ENCODE results near the gene GLTP.

- TF ChIP-seq CTCF (IDR thresholded peaks at IDR 0.05; ENCODE audit: low read length) (no peak), EZH2 (optimal IDR thresholded peaks at IDR 0.05; ENCODE audit: low read depth, low read length) (no peak), EZH2phosphoT487 (IDR thresholded peaks at IDR 0.05; ENCODE audit: low read length) (no peak)
These were observed 53.3 kb downstream of the GLTP start for GRCh38 chr12:109827080-109827479.

All from MM.1S (cell line).